Astrocyte (in vitro differentiated cells and primary cell): ENCODE results near the gene TIMP3.

Experiments
- CTCF ChIP-seq: IDR thresholded peaks from 2 replicates; pipeline ENCODE4 v1.5.1; 2011; ENCODE audit warnings: low read depth, mild to moderate bottlenecking, inconsistent platforms, low read length, moderate library complexity; ENCODE audit not compliant: insufficient read depth
- EZH2 ChIP-seq: IDR thresholded peaks from 2 replicates; pipeline ENCODE4 v1.6.1; 2012; ENCODE audit warnings: mild to moderate bottlenecking, low read length, inconsistent platforms; ENCODE audit not compliant: insufficient read depth

GRCh38 chr22:32854351-32854804 lies 52.9 kb downstream of the TIMP3 start:
- TF ChIP-seq CTCF (no peak), EZH2 (no peak)
